ENCODE data around the gene GRIN3A.

GRCh38 chr9:101758304-101758930 lies 20.0 kb upstream of the GRIN3A start:
- TF ChIP-seq POLR2A (IDR thresholded peaks at IDR 0.05; ENCODE audit: low read depth, low read length) (no peak), TAF1 (IDR thresholded peaks at IDR 0.05; ENCODE audit: low read depth, low read length) (no peak), POLR2AphosphoS5 (IDR thresholded peaks at IDR 0.05; ENCODE audit: low read depth, low read length) (no peak)
